Breast epithelium (tissue), 3 donors: Measurements from ENCODE around the gene DUSP16.

Source experiments
- POLR2A ChIP-seq: fragments of 450-650 bp; IDR thresholded peaks from one replicate; pipeline ENCODE4 v1.6.1; 2016; ENCODE audit warnings: antibody characterized with exemption, mild to moderate bottlenecking, moderate library complexity
- POLR2AphosphoS5 ChIP-seq, 3 donors: sonication (generic); formaldehyde crosslinking; IDR thresholded peaks; one replicate each; pipeline ENCODE4 v1.6.1; 2017; ENCODE audit warnings: antibody characterized with exemption in 3 of 3
- TF ChIP-seq, protein P1 (sequence below), 3 donors: fragments of 450-650 bp; IDR thresholded peaks; one replicate each; pipeline ENCODE4 v1.5.1; 2016 to 2017; ENCODE audit warnings: antibody characterized with exemption in 3 of 3, mild to moderate bottlenecking in 3 of 3, moderate library complexity in 3 of 3

DNA sequence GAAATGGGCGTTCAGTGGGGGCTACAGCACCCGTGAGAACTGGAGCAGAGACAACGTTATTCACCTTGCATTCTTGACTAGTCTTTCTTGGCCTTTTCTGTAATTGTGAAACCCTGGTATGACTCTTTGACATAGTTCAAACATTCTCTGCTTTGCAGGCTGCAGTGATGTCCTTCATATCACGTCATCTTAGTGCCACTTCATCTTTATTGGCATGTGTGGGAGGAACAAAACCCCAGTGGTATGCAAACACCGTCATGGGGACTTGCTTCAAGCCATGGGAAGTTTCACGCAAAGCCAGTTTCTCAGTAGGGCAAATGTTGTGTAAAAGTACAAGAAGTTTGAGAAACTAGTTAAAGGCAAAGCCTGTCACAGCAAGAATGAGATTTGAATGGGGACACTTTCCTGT is 20.2 kb upstream of the DUSP16 start:
- TF ChIP-seq, protein P1, sequence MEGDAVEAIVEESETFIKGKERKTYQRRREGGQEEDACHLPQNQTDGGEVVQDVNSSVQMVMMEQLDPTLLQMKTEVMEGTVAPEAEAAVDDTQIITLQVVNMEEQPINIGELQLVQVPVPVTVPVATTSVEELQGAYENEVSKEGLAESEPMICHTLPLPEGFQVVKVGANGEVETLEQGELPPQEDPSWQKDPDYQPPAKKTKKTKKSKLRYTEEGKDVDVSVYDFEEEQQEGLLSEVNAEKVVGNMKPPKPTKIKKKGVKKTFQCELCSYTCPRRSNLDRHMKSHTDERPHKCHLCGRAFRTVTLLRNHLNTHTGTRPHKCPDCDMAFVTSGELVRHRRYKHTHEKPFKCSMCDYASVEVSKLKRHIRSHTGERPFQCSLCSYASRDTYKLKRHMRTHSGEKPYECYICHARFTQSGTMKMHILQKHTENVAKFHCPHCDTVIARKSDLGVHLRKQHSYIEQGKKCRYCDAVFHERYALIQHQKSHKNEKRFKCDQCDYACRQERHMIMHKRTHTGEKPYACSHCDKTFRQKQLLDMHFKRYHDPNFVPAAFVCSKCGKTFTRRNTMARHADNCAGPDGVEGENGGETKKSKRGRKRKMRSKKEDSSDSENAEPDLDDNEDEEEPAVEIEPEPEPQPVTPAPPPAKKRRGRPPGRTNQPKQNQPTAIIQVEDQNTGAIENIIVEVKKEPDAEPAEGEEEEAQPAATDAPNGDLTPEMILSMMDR (IDR thresholded peaks at IDR 0.05), result no peak
- TF ChIP-seq POLR2AphosphoS5 (IDR thresholded peaks at IDR 0.05) (no peak), POLR2A (no peak)
